Glutamatergic neuron (in vitro differentiated cells): ENCODE results near the gene DPP4. TPM values are rescaled to one million over a fixed set of nuclear protein-coding genes. Genes with fewer than 3 reads are reported as not detected.

Experiments
- DNase-seq: peaks from one replicate; pipeline ENCODE4 v3.0.0; 2022
- H3K27ac Mint-ChIP-seq: one replicate; pipeline ENCODE4 v1.8.0; 2020; ENCODE audit warnings: mild to moderate bottlenecking, mixed read lengths, inconsistent platforms; ENCODE audit not compliant: unreplicated experiment
- H3K27me3 Mint-ChIP-seq: one replicate; pipeline ENCODE4 v1.8.0; 2020; ENCODE audit warnings: mild to moderate bottlenecking, moderate library complexity, mixed read lengths, inconsistent platforms; ENCODE audit not compliant: unreplicated experiment
- H3K36me3 Mint-ChIP-seq: one replicate; pipeline ENCODE4 v1.8.0; 2020; ENCODE audit warnings: mild to moderate bottlenecking, mixed read lengths, inconsistent platforms; ENCODE audit not compliant: unreplicated experiment
- H3K4me1 Mint-ChIP-seq: one replicate; pipeline ENCODE4 v1.8.0; 2020; ENCODE audit warnings: mild to moderate bottlenecking, low read depth, mixed read lengths, inconsistent platforms; ENCODE audit not compliant: unreplicated experiment
- H3K4me3 Mint-ChIP-seq: one replicate; pipeline ENCODE4 v1.8.0; 2020; ENCODE audit warnings: mild to moderate bottlenecking, mixed read lengths, inconsistent platforms; ENCODE audit not compliant: unreplicated experiment
- H3K9me3 Mint-ChIP-seq: one replicate; pipeline ENCODE4 v1.8.0; 2020; ENCODE audit warnings: mild to moderate bottlenecking, moderate library complexity, mixed read lengths, inconsistent platforms; ENCODE audit not compliant: unreplicated experiment
- total RNA-seq: library from RNA; stranded (reverse); fragmentation: NEBNext Ultra II Directional; extraction: Animal tissue kit (Norgen Biotek cat#: 25700); gene quantifications from one replicate; pipeline ENCODE4 v1.2.1, GENCODE V29; 2021; ENCODE audit not compliant: unreplicated experiment
- TF ChIP-seq, protein P1 (sequence below): fragments of 200-600 bp; sonication (generic); IDR thresholded peaks from one replicate; pipeline ENCODE4 v1.5.0; 2021; ENCODE audit not compliant: partially characterized antibody, unreplicated experiment

Gene DPP4
- total RNA-seq, 1 donor from 2014 or later, result 0.20 TPM

- Mint-ChIP-seq H3K27me3 (peaks cover 3% of the 10 kb centered on the region), H3K9me3 (no peaks in the 10 kb centered on the region), H3K4me1 (peaks cover 3% of the 10 kb centered on the region)
Measured at GRCh38 chr2:162072181-162072702, 1.8 kb downstream of the DPP4 start.

GRCh38 chr2:162071001-162071400 is 3.0 kb downstream of the DPP4 start:
- H3K36me3 Mint-ChIP-seq, result no peaks in the 10 kb centered on the region
- TF ChIP-seq, protein P1, sequence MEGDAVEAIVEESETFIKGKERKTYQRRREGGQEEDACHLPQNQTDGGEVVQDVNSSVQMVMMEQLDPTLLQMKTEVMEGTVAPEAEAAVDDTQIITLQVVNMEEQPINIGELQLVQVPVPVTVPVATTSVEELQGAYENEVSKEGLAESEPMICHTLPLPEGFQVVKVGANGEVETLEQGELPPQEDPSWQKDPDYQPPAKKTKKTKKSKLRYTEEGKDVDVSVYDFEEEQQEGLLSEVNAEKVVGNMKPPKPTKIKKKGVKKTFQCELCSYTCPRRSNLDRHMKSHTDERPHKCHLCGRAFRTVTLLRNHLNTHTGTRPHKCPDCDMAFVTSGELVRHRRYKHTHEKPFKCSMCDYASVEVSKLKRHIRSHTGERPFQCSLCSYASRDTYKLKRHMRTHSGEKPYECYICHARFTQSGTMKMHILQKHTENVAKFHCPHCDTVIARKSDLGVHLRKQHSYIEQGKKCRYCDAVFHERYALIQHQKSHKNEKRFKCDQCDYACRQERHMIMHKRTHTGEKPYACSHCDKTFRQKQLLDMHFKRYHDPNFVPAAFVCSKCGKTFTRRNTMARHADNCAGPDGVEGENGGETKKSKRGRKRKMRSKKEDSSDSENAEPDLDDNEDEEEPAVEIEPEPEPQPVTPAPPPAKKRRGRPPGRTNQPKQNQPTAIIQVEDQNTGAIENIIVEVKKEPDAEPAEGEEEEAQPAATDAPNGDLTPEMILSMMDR, result no peak
- DNase-seq, result no peak
- H3K4me3 Mint-ChIP-seq, result no peak overlapping the region
- no peaks in the 10 kb centered on the region for H3K9me3 Mint-ChIP-seq
- H3K27me3 Mint-ChIP-seq, result peaks cover 3% of the 10 kb centered on the region
- no peak overlapping the region for H3K27ac Mint-ChIP-seq
- peaks cover 5% of the 10 kb centered on the region for H3K4me1 Mint-ChIP-seq

More at GRCh38 chr2:162072181-162072702, 1.8 kb downstream of the DPP4 start:
- no peak overlapping the region for H3K27ac Mint-ChIP-seq
- no peak overlapping the region for H3K4me3 Mint-ChIP-seq
- TF ChIP-seq, protein P1, result no peak
- H3K36me3 Mint-ChIP-seq, result no peaks in the 10 kb centered on the region
- no peak for DNase-seq

GRCh38 chr2:162070228-162070936 is 3.6 kb downstream of the DPP4 start:
- H3K27me3 Mint-ChIP-seq, result peaks cover 3% of the 10 kb centered on the region
- peaks cover 5% of the 10 kb centered on the region for H3K4me1 Mint-ChIP-seq
- H3K9me3 Mint-ChIP-seq, result no peaks in the 10 kb centered on the region
- no peak overlapping the region for H3K27ac Mint-ChIP-seq
- no peaks in the 10 kb centered on the region for H3K36me3 Mint-ChIP-seq
- no peak overlapping the region for H3K4me3 Mint-ChIP-seq
- DNase-seq, result no peak
- TF ChIP-seq, protein P1, result no peak

DNA sequence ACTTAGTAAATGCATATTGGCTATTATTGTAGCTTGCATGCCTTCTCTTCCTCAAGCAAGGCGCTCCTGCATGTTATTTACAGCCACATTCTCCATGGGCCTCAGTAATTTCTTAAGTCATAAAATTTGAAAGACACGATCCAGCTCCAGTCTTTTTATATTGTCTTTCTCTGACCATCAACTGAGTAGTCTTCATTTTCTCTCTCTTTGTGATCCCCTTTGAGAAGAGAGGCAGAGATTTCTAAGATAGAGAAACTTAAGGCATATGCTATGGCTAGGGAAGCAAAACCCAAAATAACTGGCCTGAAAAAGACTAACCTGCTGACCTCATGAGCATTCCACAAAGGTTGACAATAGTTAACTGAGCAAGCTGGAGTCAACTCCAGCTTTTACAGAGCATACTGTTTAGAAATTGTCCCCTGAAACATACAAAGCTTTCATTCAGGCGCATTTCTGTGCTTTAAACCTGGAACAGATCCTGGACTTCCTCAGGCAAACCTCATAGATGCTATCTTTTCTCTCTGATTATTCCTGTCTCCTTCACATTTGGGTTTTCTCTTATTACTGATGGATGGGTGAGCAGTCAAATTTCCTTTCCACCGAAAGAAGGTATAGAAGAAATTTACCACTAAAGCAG is 4.6 kb downstream of the DPP4 start:
- TF ChIP-seq, protein P1, result no peak
- Mint-ChIP-seq H3K27ac (no peak overlapping the region), H3K4me3 (no peak overlapping the region), H3K27me3 (peaks cover 3% of the 10 kb centered on the region), H3K4me1 (peaks cover 5% of the 10 kb centered on the region), H3K9me3 (no peaks in the 10 kb centered on the region), H3K36me3 (no peaks in the 10 kb centered on the region)
- no peak for DNase-seq

DNA sequence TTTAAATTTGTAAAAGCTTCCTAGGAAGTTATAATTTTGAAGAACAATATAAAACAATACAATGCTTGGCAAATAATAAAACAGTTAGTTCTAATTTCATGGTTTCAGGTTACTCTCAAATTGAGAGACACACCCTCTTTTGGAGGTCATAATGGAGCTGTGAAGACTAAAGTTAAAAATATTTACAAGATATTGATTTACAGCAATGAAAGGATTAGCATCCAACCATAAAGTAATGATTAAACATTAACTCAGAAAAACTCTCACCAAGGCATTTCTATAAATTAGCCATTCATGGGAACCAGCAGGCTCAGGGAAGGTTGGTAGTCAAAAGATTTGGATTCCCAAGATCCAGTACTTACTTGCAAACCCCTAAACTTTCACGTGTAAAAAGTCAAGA is 6.4 kb downstream of the DPP4 start:
- no peak overlapping the region for H3K4me3 Mint-ChIP-seq

More for the DNA sequence above, 6.4 kb downstream of the DPP4 start:
- H3K36me3 Mint-ChIP-seq, result no peaks in the 10 kb centered on the region
- no peak for DNase-seq
- TF ChIP-seq, protein P1, result no peak
- H3K27ac Mint-ChIP-seq, result no peak overlapping the region
- peaks cover 2% of the 10 kb centered on the region for H3K4me1 Mint-ChIP-seq
- H3K27me3 Mint-ChIP-seq, result no peaks in the 10 kb centered on the region
- H3K9me3 Mint-ChIP-seq, result no peaks in the 10 kb centered on the region
